ENCODE measurements around the gene PALLD. TPM values are rescaled to one million over a fixed set of nuclear protein-coding genes. Genes with fewer than 3 reads are reported as not detected.

PALLD gene
- total and polyA plus RNA-seq, 9 donors, result 86.1 to 155 (median 146) TPM

DNA sequence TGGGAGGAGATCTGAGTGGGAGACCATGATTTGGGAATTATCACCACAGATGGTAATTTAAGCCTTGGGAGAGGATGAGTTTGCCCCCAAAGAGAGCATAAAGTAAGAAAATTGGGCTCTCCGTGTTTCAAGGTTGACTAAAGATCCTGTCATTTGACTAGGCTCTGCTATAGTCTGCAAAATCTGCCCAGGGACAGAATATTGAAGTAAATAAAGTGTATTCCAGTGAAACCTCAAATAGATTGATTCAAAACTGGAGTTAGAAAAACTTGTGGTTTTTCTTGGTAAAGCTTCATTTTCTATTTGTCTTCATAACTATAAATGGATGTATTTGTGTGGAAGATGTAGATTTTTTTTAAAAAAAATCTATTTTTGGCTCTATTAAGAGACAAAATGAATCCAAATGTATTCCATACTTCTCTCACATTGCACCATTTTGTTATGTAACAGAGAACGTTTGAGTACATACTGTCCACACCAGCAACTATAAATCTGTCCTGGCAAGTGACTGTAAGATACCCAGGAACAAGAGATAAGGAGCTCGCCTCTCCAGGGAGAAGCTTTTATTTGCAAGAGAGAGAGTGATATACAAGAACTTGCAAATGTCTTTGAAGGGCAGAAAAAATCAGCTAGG lies 343.0 kb downstream of the PALLD start:
- Histone ChIP-seq H3K4me1 (ENCODE audit: control insufficient read depth, insufficient read depth, low read length) (peaks cover 4% of the 10 kb centered on the region), H3K36me3 (ENCODE audit: control insufficient read depth, insufficient read depth, low read length) (peaks cover 3% of the 10 kb centered on the region), H3K9me3 (replicated peaks; ENCODE audit: control insufficient read depth, low read depth, low read length) (no peaks in the 10 kb centered on the region), H3K27ac (ENCODE audit: low read length) (no peak overlapping the region), H3K4me3 (ENCODE audit: low read length) (no peak overlapping the region), H3K27me3 (ENCODE audit: control insufficient read depth, insufficient read depth, low read length) (no peaks in the 10 kb centered on the region)
- WGBS (ENCODE audit: insufficient coverage), result 83% methylated on average over 1 of the region's 3 CpGs
- no peak for DNase-seq

GRCh38 chr4:168840392-168840763 lies 343.5 kb downstream of the PALLD start:
- DNase-seq, result no peak
- Histone ChIP-seq H3K27me3 (ENCODE audit: control insufficient read depth, insufficient read depth, low read length) (no peaks in the 10 kb centered on the region), H3K27ac (ENCODE audit: low read length) (no peak overlapping the region), H3K9me3 (replicated peaks; ENCODE audit: control insufficient read depth, low read depth, low read length) (no peaks in the 10 kb centered on the region), H3K36me3 (ENCODE audit: control insufficient read depth, insufficient read depth, low read length) (peaks cover 3% of the 10 kb centered on the region), H3K4me3 (ENCODE audit: low read length) (no peak overlapping the region), H3K4me1 (ENCODE audit: control insufficient read depth, insufficient read depth, low read length) (peaks cover 5% of the 10 kb centered on the region)
- WGBS (ENCODE audit: insufficient coverage), result 100% methylated on average over 2 of the region's 4 CpGs

- Histone ChIP-seq H3K27ac (ENCODE audit: low read length) (no peak overlapping the region), H3K9me3 (replicated peaks; ENCODE audit: control insufficient read depth, low read depth, low read length) (no peaks in the 10 kb centered on the region), H3K4me3 (ENCODE audit: low read length) (no peak overlapping the region), H3K36me3 (ENCODE audit: control insufficient read depth, insufficient read depth, low read length) (peaks cover 3% of the 10 kb centered on the region), H3K4me1 (ENCODE audit: control insufficient read depth, insufficient read depth, low read length) (peaks cover 5% of the 10 kb centered on the region), H3K27me3 (ENCODE audit: control insufficient read depth, insufficient read depth, low read length) (no peaks in the 10 kb centered on the region)
- WGBS (ENCODE audit: insufficient coverage), result 33% methylated on average over 2 of the region's 8 CpGs
- DNase-seq, result no peak
These were observed 344.3 kb downstream of the PALLD start for GRCh38 chr4:168841000-168841671.

- Histone ChIP-seq H3K4me1 (ENCODE audit: control insufficient read depth, insufficient read depth, low read length) (peaks cover 5% of the 10 kb centered on the region), H3K36me3 (ENCODE audit: control insufficient read depth, insufficient read depth, low read length) (peaks cover 3% of the 10 kb centered on the region), H3K4me3 (ENCODE audit: low read length) (no peak overlapping the region), H3K9me3 (replicated peaks; ENCODE audit: control insufficient read depth, low read depth, low read length) (no peaks in the 10 kb centered on the region), H3K27me3 (ENCODE audit: control insufficient read depth, insufficient read depth, low read length) (no peaks in the 10 kb centered on the region), H3K27ac (ENCODE audit: low read length) (no peak overlapping the region)
- DNase-seq, result no peak
These were observed 344.8 kb downstream of the PALLD start for GRCh38 chr4:168841672-168842019.

- 100% methylated on average over 1 of the region's 1 CpG for WGBS (ENCODE audit: insufficient coverage)
- Histone ChIP-seq H3K4me1 (ENCODE audit: control insufficient read depth, insufficient read depth, low read length) (peaks cover 5% of the 10 kb centered on the region), H3K9me3 (replicated peaks; ENCODE audit: control insufficient read depth, low read depth, low read length) (no peaks in the 10 kb centered on the region), H3K27ac (ENCODE audit: low read length) (no peak overlapping the region), H3K27me3 (ENCODE audit: control insufficient read depth, insufficient read depth, low read length) (no peaks in the 10 kb centered on the region), H3K4me3 (ENCODE audit: low read length) (no peak overlapping the region), H3K36me3 (ENCODE audit: control insufficient read depth, insufficient read depth, low read length) (no peaks in the 10 kb centered on the region)
- no peak for DNase-seq
These were observed 345.3 kb downstream of the PALLD start for GRCh38 chr4:168842186-168842585.

- no peak for DNase-seq
- H3K36me3 ChIP-seq (ENCODE audit: control insufficient read depth, insufficient read depth, low read length), result no peaks in the 10 kb centered on the region
- peaks cover 8% of the 10 kb centered on the region for H3K4me1 ChIP-seq (ENCODE audit: control insufficient read depth, insufficient read depth, low read length)
- no peak overlapping the region for H3K27ac ChIP-seq (ENCODE audit: low read length)
- no peaks in the 10 kb centered on the region for H3K9me3 ChIP-seq (replicated peaks; ENCODE audit: control insufficient read depth, low read depth, low read length)
- H3K27me3 ChIP-seq (ENCODE audit: control insufficient read depth, insufficient read depth, low read length), result no peaks in the 10 kb centered on the region
- H3K4me3 ChIP-seq (ENCODE audit: low read length), result no peak overlapping the region
- WGBS (ENCODE audit: insufficient coverage), result 89% methylated on average over 5 of the region's 7 CpGs
These were observed 346.8 kb downstream of the PALLD start for GRCh38 chr4:168843635-168844034.

DNA sequence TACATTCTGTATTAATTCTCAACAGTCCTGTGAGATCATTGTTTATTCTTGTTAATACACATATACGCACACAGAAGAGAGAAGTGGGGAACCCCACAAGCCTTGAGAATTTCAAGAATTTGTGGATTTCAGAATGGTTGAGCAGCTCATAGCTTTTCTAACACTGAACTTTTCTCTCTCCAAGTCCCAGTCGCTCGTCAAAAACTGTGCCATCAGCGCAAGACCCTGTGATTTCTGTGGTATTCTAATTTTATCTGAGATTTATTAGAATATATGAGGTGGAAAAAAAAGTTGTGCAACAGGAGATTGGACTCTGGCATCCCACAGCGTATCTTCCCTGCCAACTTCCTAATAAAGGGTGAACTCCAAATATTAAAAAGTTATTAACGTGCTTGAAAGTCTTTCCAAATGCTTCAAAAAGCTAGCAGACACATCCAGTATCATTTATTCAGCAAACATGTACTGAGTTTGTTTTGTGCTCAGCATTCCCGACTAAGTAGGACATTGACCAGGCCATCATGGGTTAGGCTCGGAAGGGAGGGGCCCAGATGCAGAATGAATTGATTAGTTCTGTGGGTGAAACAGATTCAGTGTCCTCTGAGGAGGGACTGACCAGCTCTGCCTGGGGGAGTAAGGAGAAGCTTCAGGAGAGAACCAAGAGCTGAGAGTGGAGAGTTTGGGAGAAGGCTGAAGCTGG lies 347.6 kb downstream of the PALLD start:
- Histone ChIP-seq H3K4me1 (ENCODE audit: control insufficient read depth, insufficient read depth, low read length) (peaks cover 13% of the 10 kb centered on the region), H3K27me3 (ENCODE audit: control insufficient read depth, insufficient read depth, low read length) (no peaks in the 10 kb centered on the region), H3K4me3 (ENCODE audit: low read length) (no peak overlapping the region), H3K36me3 (ENCODE audit: control insufficient read depth, insufficient read depth, low read length) (no peaks in the 10 kb centered on the region), H3K27ac (ENCODE audit: low read length) (no peak overlapping the region), H3K9me3 (replicated peaks; ENCODE audit: control insufficient read depth, low read depth, low read length) (no peaks in the 10 kb centered on the region)
- WGBS (ENCODE audit: insufficient coverage), result 71% methylated on average over 1 of the region's 8 CpGs
- peak; percentile 56 for DNase-seq

DNA sequence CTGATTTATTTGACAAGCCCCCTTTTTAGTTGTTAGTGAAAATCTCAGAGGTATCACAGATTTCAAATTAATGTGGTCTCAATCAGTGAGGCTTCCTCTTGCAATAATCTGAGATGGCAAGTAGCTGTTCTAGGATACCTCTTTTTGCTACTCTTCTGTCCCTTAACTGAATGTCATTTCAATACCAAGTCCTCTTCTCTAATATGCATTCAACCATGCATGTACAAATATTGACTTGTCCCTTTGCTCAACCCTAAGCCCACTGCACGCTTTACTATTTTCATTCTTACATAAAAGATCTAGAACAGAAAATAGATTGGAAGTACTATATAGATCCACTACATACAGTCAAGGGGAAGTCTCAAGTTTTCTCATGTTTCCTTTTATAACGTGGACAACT lies 349.0 kb downstream of the PALLD start:
- no peak overlapping the region for H3K4me3 ChIP-seq (ENCODE audit: low read length)
- H3K36me3 ChIP-seq (ENCODE audit: control insufficient read depth, insufficient read depth, low read length), result no peaks in the 10 kb centered on the region
- H3K27ac ChIP-seq (ENCODE audit: low read length), result no peak overlapping the region
- H3K27me3 ChIP-seq (ENCODE audit: control insufficient read depth, insufficient read depth, low read length), result no peaks in the 10 kb centered on the region
- no peaks in the 10 kb centered on the region for H3K9me3 ChIP-seq (replicated peaks; ENCODE audit: control insufficient read depth, low read depth, low read length)
- H3K4me1 ChIP-seq (ENCODE audit: control insufficient read depth, insufficient read depth, low read length), result peaks cover 17% of the 10 kb centered on the region
- no CpG with 5 or more reads among the region's 2 CpGs for WGBS (ENCODE audit: insufficient coverage)
- no peak for DNase-seq

- WGBS (ENCODE audit: insufficient coverage), result no CpG with 5 or more reads among the region's 4 CpGs
- H3K36me3 ChIP-seq (ENCODE audit: control insufficient read depth, insufficient read depth, low read length), result no peaks in the 10 kb centered on the region
- H3K4me1 ChIP-seq (ENCODE audit: control insufficient read depth, insufficient read depth, low read length), result peaks cover 17% of the 10 kb centered on the region
- no peak for DNase-seq
- no peaks in the 10 kb centered on the region for H3K27me3 ChIP-seq (ENCODE audit: control insufficient read depth, insufficient read depth, low read length)
- H3K9me3 ChIP-seq (replicated peaks; ENCODE audit: control insufficient read depth, low read depth, low read length), result no peaks in the 10 kb centered on the region
- H3K27ac ChIP-seq (ENCODE audit: low read length), result no peak overlapping the region
- H3K4me3 ChIP-seq (ENCODE audit: low read length), result no peak overlapping the region
These were observed 349.6 kb downstream of the PALLD start for GRCh38 chr4:168846414-168846813.

GRCh38 chr4:168847771-168848502 lies 351.1 kb downstream of the PALLD start:
- H3K9me3 ChIP-seq (replicated peaks; ENCODE audit: control insufficient read depth, low read depth, low read length), result no peaks in the 10 kb centered on the region
- peaks cover 17% of the 10 kb centered on the region for H3K4me1 ChIP-seq (ENCODE audit: control insufficient read depth, insufficient read depth, low read length)
- H3K27ac ChIP-seq (ENCODE audit: low read length), result peak overlapping the region; percentile 73
- no peak overlapping the region for H3K4me3 ChIP-seq (ENCODE audit: low read length)
- peaks cover 3% of the 10 kb centered on the region for H3K36me3 ChIP-seq (ENCODE audit: control insufficient read depth, insufficient read depth, low read length)
- H3K27me3 ChIP-seq (ENCODE audit: control insufficient read depth, insufficient read depth, low read length), result no peaks in the 10 kb centered on the region
- WGBS (ENCODE audit: insufficient coverage), result no CpG with 5 or more reads among the region's 4 CpGs
- DNase-seq, result peak; percentile 53
